ENCODE results near the gene TLN1.

Gene TLN1

GRCh38 chr9:35749515-35750255, 17.7 kb upstream of the TLN1 start:
- DNase-seq: no peak

GRCh38 chr9:35748858-35749514, 17.0 kb upstream of the TLN1 start, which contains the start of the genes GBA2 and RGP1:
Gene GBA2 (minus strand): TSS chr9:35749228. CDS start chr9:35748704, 524 bp downstream.
Gene RGP1 (plus strand): TSS chr9:35749287. CDS start chr9:35749756, 469 bp downstream.
- peak; percentile 53 for DNase-seq

- DNase-seq: no peak
Observed at GRCh38 chr9:35748242-35748857, 16.4 kb upstream of the TLN1 start.

DNA sequence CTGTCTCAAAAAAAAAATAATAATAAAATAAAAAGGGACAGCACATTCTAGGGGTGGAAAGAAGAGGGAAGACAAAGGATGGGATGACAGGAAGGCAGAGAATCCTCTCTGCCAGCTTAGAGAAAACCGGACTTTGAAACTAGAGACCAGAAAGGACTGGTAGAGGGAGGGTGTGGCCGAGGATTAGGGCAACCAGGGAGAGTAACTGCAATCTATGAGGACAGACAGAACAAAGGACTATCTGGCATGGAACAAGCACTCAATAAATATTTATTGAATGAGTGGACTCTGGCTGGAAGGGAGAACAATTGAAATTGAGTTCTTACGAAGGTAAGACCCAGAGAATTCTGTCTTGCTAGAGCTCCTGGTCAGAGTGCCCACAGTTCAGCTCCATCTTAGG, 14.6 kb upstream of the TLN1 start:
- no peak for DNase-seq

GRCh38 chr9:35745569-35745968, 13.6 kb upstream of the TLN1 start:
- no peak for DNase-seq

GRCh38 chr9:35743880-35744518, 12.0 kb upstream of the TLN1 start:
- no peak for DNase-seq

- no peak for DNase-seq
Observed at GRCh38 chr9:35743452-35743851, 11.5 kb upstream of the TLN1 start.

GRCh38 chr9:35741740-35742139, 9.7 kb upstream of the TLN1 start:
- no peak for DNase-seq

DNA sequence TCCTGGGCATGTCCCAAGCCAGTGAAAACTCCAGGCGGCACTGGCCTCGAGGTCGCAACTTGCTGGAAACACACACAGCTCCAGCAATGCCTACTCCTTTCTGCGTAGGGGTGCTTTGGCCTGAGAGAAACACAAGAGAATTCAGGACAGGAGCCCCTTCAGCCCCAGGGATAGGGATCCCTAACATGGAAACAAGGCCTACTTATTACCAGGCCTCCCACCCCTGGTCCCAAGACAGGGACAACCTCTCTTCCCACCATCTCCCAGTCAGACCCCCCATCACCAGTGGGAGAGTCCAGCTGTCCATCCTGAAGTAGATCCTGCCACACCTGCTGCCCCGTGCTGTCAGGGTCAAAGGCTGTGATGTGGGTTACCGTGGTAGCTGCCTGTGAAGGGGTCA, 8.2 kb upstream of the TLN1 start:
- no peak for DNase-seq

DNA sequence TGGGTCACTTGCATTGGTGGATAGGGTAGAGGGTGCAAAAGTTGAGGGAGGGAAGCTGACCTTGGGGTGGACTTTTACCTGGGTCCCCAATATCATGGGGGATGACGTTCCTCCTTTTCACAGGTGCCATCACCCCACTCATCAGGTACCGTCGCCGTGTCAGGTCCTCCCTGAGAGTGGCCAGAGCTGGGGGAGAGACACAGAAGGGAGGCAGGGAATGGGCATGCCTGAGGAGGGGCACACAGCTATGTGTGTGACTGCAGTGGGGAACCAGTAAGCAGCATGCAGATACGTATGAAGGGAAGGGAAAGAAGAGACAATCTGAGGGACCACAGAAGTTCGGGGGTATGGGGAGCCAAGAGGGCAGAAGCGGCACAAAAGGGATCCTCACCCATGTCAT, 6.9 kb upstream of the TLN1 start:
- DNase-seq: no peak

DNA sequence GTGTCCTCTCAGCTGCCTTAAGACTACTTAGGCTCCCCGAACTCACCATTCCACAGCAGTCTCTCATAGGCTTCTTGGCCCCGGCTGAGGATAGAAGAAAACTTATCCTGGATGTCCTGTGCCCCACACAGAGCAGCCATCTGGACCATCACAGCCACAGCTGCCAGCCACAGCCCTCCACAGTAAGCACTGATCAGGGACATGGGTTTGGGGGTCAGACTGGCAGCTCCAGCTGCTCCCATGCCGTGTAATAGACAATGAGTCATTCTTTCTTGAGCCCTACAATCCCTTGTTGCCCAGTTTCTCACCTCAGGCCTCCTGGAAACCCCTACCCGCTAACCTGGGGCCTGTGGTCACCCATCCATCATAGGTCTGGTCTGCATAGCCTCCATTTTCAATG, 6.2 kb upstream of the TLN1 start:
- no peak for DNase-seq

DNA sequence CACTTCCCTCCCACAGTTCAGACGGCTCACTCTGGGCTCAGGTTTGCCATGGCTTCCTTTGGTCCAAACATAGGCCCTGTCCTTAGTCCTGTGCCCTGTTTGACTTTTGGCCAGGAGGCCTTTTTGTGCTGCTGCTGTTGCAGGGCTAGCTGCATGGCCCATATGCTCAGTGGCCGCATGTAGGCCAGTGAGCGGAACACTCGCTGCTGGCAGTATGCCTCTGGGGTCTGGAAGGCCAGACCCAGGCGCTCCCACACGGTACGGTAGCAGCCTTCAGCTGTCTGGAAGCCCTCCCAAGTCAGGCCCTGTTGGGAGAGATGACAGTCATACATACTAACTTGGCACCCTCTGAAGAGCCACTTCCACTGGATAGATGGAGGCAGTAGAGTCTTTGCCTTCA, 5.1 kb upstream of the TLN1 start:
- no peak for DNase-seq

GRCh38 chr9:35736201-35736633, 4.2 kb upstream of the TLN1 start:
- DNase-seq: peak; percentile 72

- DNase-seq: no peak
Observed at GRCh38 chr9:35734096-35734495, 2.1 kb upstream of the TLN1 start.

- peak; percentile 68 for DNase-seq
Observed at GRCh38 chr9:35732800-35733541, 976 bp upstream of the TLN1 start.

DNA sequence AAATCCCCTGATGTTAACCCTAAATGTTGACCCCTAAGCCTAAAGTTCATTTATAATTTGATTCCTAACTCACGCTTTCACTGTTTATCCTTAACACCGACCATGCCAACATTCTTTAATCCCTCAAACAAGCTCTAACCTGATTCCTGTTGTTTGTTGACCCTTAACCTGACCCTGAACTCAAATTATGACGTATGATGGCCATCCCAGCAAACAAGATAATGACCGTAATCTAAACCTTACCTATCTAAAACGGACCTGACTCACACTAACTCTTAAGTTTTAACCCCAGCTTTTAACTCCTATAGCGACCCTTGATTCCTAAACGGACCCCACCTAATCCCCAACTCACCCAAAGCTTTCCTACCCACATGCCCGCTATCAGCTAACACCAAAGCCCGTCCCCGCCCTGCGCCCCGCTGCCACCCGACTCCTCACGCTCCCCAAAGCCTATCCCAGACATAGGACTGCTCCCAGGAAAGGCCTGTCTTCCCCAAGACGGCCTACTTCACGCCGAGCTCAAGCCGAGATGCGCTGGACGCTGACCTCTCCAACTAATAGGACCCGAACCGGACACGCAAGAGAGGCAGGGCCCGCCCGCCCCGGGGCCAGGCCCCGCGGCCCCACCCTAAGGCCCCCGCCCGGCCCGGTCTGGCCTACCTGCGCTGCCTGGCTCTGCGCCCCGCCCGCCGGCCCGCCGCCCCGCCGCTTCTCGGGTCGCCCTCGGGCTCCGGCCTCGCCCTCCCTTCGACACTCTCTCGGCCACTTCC, 395 bp downstream of the TLN1 start:
- DNase-seq: no peak

DNA sequence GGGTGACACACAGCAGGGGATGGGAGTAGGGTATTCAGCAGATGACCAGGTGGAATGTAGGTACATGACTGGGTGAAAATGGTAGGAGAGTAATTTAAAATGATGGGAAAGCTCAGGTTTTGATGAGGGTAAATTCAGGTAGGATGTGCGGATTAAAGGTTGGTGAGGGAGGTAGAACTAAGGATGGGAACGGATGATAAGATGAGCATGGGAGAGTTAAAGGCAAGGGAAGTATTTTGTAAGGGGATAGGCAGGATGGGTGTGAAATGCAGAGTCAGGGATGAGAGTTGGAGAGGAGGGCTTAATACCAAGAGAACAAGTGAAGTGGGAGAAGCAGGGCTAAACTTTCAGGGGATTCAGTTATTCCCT, 1.5 kb downstream of the TLN1 start:
- DNase-seq: no peak

- peak; percentile 93 for DNase-seq
Observed at GRCh38 chr9:35729700-35730485, 2.1 kb downstream of the TLN1 start.

DNA sequence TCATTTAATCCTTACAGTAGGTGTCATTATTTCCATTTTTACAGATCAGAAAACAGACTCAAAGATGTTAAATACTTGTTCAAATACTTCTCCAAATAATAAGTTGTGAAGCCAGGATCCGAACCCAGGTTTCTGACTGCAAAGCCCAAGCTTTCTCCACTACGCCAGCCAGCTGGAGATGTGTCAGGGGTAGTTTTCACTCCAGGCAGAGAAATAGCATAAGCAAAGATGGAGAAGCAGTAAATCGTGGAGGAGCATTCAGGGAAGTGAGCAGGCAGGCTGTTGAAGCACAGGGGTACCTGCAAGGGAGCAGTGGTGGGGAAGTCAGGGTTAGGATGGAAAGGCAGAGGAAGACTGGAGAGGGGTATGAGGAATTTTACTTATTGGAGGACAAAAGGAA, 2.9 kb downstream of the TLN1 start:
- DNase-seq: no peak

GRCh38 chr9:35728041-35728971, 3.7 kb downstream of the TLN1 start:
- DNase-seq: peak; percentile 97

All from fibroblast of upper back skin (primary cell).